Measurements from ENCODE around the gene CACNA1A. TPM values are rescaled to one million over a fixed set of nuclear protein-coding genes. Genes with fewer than 3 reads are reported as not detected.
"Not testable (repeated sequence)": the region's sequence is repeated elsewhere in the genome, so short reads cannot be mapped to it uniquely, and the experiment has no call there.

The CACNA1A gene
- total and polyA plus RNA-seq, 8 donors = 2.4 to 42.6 (median 6.8) TPM

DNA sequence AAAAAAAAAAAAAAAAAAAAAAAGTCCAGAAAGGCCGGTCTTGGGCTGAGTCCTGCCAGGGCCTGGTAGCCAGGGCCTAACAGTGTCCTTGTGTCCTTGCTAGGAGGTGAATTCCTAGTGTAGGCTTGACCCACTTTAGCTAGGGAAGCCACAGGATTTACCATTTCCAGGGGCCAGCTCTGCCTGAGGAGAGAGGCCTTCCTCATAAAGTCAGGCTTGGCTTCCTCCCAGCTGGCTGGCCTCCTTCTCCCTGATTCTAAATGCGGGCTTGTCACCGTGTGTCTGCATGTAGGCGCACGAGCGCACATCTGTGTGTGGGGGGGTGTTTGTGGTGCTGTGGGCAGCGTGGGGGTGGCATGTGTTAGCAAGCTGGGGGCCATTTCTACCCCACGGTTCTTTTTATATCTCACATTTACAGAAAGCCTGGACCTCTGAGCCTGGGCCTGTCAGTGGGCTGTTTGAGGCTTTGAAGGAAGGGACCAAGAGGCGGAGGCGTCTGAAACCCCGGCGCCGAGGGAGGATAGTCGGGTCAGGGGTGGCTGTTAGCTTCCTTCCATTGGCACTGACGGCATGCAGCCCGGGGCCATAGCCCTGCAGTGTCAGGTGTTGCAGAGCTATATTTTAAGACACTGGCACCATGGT is 324.4 kb downstream of the CACNA1A start:
- ATAC-seq = peak; percentile 48 to 82 (median 81)
- 23 to 35% methylated on average over 16 of the region's 16 CpGs for WGBS, 2 donors
- Histone ChIP-seq H3K36me3 (no peaks in the 10 kb centered on the region), H3K27ac (peak overlapping the region in 2 of 4 donors; percentile 17 to 19), H3K27me3 (no peaks in the 10 kb centered on the region), H3K4me3 (no peak overlapping the region), H3K4me1 (peaks cover 0 to 7% (median 0%) of the 10 kb centered on the region in 3 donors), H3K9me3 (no peaks in the 10 kb centered on the region)
- intact Hi-C loops (cut with DNase I) = no loop called here
- TF ChIP-seq, protein P1, sequence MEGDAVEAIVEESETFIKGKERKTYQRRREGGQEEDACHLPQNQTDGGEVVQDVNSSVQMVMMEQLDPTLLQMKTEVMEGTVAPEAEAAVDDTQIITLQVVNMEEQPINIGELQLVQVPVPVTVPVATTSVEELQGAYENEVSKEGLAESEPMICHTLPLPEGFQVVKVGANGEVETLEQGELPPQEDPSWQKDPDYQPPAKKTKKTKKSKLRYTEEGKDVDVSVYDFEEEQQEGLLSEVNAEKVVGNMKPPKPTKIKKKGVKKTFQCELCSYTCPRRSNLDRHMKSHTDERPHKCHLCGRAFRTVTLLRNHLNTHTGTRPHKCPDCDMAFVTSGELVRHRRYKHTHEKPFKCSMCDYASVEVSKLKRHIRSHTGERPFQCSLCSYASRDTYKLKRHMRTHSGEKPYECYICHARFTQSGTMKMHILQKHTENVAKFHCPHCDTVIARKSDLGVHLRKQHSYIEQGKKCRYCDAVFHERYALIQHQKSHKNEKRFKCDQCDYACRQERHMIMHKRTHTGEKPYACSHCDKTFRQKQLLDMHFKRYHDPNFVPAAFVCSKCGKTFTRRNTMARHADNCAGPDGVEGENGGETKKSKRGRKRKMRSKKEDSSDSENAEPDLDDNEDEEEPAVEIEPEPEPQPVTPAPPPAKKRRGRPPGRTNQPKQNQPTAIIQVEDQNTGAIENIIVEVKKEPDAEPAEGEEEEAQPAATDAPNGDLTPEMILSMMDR (IDR thresholded peaks at IDR 0.05) = no peak
- DNase-seq = peak in 4 of 6 donors; percentile 55 to 68 (median 62)
- no peak for FAIRE-seq

DNA sequence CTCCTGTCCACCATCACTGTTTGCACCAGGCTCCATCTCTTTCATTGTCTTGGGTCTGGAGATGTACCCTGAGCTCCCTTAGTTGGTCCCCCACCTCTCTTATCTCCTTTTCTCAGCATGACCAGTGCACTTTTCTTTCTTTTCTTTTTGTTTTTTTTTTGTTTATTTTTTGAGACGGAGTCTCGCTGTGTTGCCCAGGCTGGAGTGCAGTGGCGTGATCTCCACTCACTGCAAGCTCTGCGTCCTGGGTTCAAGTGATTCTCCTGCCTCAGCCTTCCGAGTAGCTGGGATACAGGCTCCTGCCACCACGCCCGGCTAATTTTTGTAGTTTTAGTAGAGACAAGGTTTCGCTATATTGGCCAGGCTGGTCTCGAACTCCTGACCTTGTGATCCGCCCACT is 328.0 kb downstream of the CACNA1A start:
- ATAC-seq; H3K27ac ChIP-seq; H3K9me3 ChIP-seq; H3K4me3 ChIP-seq; H3K36me3 ChIP-seq; DNase-seq; H3K4me1 ChIP-seq; H3K27me3 ChIP-seq; FAIRE-seq; intact Hi-C loops (cut with DNase I): not testable (repeated sequence)
- 77 to 90% methylated on average over 10 of the region's 10 CpGs for WGBS, 2 donors

GRCh38 chr19:13177584-13177983 is 328.7 kb downstream of the CACNA1A start:
- DNase-seq; ATAC-seq; H3K27ac ChIP-seq; H3K4me3 ChIP-seq; intact Hi-C loops (cut with DNase I); H3K4me1 ChIP-seq; H3K9me3 ChIP-seq; FAIRE-seq; H3K36me3 ChIP-seq; H3K27me3 ChIP-seq: not testable (repeated sequence)
- 90 to 94% methylated on average over 5 of the region's 5 CpGs for WGBS, 2 donors

GRCh38 chr19:13176345-13176744 is 329.9 kb downstream of the CACNA1A start:
- FAIRE-seq (no peak), ATAC-seq (no peak), DNase-seq (no peak)
- 89 to 91% methylated on average over 8 of the region's 8 CpGs for WGBS, 2 donors
- TF ChIP-seq, protein P1 (IDR thresholded peaks at IDR 0.05) = no peak
- Histone ChIP-seq H3K9me3 (no peaks in the 10 kb centered on the region), H3K36me3 (no peaks in the 10 kb centered on the region), H3K27me3 (no peaks in the 10 kb centered on the region), H3K4me1 (peaks cover 0 to 3% (median 0%) of the 10 kb centered on the region in 3 donors), H3K27ac (no peak overlapping the region), H3K4me3 (no peak overlapping the region)
- intact Hi-C loops (cut with DNase I) = no loop called here

DNA sequence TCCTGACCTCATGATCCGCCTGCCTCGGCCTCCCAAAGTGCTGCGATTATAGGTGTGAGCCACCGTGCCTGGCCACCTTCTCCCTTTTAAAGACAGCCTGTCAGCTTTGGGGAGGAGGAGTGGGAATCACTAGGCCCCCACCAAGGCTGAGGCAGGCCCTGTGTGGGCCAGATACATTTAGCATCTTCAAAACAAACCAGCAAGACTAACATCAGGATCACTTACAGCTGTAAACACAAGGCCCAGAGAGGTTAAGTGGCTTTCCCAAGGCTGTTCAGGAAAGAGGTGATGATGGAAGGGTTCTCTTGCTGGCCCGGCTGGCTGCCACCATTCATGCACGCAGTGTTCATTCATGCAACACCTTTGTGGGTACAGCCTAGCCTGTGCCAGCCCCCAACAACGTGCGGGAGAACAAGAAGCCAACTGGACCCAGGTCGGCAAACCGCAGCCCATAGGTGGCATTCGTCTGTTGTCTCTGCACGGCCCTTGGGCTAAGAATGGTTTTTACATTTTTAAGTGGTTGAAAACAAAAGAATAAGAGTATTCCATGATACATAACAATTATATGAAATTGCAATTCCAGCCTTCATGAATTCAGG is 333.0 kb downstream of the CACNA1A start:
- WGBS, 2 donors = 88 to 95% methylated on average over 12 of the region's 12 CpGs
- no peak for FAIRE-seq
- intact Hi-C loops (cut with DNase I) = no loop called here

More for the DNA sequence above, 333.0 kb downstream of the CACNA1A start:
- Histone ChIP-seq H3K4me3 (no peak overlapping the region), H3K36me3 (no peaks in the 10 kb centered on the region), H3K27ac (peak overlapping the region in 2 of 4 donors; percentile 65 to 67), H3K4me1 (peaks cover 0 to 8% (median 0%) of the 10 kb centered on the region in 3 donors), H3K9me3 (no peaks in the 10 kb centered on the region), H3K27me3 (no peaks in the 10 kb centered on the region)
- DNase-seq (no peak), ATAC-seq (no peak)
- TF ChIP-seq, protein P1 (IDR thresholded peaks at IDR 0.05) = no peak

Measured in pancreas (tissue), 10 donors.